CD4-positive, alpha-beta T cell treated with Interleukin-2 at 100 ng/mL for 4 hours (primary cell): ENCODE data around the gene HOXA3.

Experiments
- DNase-seq: peaks from one replicate; pipeline ENCODE4 v3.0.0-alpha.2; 2020; ENCODE audit warnings: low spot score

HOXA3 gene

DNA sequence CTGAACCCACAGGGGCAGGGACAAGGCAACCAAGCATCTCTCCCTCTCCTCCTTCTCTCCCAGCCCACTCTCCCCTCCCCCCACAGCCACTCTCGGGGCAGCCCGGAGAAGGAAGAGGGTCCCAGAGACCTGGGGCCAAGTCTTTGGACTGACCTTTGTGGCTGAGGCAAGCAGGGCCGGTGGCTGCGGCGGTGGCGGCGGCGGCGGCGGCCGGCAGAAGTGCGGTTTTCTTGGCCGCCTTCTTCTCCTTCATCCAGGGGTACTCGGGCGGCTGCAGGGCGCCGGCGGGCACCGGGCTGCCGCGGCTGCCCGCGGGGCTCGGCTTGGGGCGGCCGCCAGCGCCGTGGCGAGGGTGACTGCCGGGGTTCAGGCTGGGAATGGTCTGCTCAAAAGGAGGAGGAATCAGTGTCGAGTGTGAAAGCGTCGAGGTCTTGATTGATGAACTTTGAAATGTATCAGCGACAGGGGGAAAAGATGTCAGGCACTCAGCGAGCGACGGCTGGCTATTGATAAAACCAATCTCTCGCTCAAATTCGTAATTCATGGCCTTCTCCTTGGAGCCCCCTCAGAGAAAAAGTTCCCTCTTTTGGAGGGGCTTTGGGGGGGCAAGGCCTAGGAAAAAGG, 50.3 kb downstream of the HOXA3 start:
- no peak for DNase-seq

DNA sequence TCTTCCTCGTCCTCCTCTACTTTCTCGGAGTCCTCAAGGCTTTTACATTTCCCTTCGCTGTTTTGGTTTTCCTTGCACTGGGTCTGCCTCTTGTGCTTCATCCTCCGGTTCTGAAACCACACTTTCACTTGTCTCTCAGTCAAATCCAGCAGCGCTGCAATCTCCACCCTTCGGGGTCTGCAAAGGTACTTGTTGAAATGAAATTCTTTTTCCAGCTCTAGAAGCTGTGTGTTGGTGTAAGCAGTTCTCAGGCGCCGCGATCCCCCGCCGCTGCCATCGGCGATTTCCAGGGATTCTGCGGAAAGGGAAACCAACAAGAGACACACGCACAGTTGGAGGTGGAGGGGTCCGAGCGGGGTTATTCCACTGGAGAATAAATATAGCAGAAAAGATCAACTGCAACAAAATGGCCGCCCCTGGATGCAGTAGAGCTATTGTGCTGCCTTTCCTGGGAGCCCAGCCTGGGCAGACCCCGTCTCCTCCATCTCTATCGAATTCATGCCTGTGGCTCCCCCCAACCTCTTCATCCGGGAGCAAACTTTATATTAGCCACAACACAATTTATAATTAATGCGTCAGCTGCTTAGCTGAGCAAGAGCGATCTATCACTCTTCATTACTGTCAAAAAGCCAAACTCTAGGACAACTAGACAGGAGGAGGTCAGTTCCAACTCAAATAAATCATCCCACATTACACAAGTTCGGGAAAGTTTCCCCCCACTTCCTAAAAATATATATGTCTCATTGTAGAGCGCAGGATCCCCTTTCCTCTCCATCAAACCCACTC, 51.0 kb downstream of the HOXA3 start:
- DNase-seq = no peak

DNA sequence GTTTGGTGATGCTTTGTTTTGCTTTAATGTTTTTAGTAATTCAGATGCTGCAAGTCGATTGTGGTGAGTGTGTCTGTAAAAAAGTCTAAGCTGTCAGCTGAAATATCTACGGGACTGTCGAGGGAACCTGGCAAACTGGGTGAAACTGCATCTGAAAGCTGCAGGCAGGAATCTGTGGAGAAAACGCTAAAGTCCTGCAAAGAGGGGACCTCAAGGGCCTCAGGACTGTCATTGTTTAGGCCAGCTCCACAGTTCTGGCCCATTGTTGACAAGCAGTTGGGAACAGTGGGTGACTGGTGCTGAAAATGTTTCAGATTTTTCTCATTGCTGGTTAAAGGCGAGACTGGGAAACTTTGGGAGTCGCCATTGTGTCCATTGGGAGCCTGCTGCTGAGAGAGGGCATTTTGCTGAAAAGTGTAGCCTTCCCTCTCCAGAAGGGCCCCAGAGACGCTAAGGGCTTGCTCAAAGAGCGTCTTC, 51.7 kb downstream of the HOXA3 start:
- DNase-seq = no peak

- DNase-seq = no peak
These were observed 52.7 kb downstream of the HOXA3 start for GRCh38 chr7:27099453-27100370.

DNA sequence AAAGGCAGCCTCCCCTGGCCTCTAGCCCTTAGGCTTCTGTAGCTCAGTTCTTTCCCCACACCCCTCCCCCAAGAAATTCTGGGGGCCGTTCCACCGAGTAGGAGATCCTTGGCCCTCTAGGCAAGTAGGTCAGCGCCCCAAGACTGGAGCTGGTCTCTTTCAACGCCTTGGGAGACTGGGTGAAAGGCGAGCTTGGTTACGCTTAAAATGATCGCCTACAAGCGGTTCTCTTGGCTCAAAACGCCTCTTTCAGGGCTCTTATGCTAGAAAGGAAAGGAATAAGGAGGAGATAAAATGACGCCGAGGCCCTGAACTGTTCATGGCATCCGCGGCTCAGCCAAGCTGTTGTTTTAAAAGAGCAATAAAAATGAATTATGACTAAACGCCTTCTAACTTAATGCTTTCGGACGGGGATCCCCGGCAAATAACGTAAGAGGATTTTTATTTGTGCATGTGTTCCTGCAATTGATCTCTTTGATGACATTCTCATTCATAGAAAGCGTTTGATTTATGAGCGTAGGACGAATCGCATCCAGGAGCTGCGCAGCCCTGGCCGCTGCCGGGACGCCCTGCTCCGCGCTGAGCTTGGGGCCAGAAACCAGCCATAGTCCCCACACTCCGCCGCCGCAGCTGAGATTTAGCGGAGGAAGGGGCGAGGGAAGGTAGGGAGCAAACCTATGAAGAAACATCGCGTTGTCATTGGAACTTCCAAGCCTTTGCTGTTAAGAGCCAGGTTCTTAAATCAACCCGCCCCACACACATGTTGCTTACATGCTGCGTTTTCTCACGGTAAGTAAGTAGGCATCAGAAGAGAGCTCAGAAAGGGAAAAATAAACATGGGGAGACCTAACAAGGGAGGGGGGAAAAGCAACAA, 53.6 kb downstream of the HOXA3 start:
- no peak for DNase-seq

DNA sequence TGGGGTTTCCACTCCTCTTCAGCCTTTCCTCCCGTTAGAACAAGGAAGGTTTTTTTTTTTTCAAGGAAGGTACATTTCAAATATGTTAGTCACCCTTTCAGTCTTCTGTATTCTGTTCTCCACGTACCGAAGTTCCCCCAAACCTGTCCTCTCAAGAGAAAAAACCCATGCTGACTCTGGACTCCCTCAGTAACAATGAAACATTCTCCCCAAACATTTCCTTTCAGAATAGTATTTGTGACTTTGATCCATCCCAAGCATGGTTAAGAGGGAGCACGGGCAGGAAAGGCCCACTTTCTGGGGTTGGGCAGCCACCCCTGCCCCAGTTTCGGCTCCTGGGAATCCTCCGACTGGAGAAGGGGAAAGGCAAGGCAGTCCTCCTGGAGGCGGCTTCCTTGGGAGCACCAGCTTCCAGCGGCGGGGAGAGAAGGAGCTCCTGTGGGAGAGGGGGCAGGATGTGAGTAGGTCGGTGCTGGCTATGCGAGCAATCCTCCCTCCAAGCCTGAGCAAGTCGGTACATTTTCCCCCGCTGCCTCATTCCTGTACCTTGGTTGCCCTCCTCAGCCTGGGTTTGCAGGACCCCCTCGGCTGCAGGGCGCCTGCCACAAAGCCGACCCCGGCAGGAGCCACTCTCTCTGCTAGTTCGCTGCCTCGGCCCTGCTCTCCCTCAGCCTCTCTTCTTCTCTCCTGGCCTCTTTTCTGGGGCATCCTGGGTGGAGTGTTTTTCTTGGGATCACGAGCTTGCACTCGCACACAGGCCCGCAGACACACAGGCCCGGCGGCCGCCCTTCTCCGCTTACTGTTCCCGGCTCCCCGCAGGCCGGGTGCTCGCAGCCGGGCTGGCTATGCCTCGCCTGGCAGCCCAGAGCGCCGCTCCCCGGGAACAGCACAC, 54.5 kb downstream of the HOXA3 start:
- no peak for DNase-seq

DNA sequence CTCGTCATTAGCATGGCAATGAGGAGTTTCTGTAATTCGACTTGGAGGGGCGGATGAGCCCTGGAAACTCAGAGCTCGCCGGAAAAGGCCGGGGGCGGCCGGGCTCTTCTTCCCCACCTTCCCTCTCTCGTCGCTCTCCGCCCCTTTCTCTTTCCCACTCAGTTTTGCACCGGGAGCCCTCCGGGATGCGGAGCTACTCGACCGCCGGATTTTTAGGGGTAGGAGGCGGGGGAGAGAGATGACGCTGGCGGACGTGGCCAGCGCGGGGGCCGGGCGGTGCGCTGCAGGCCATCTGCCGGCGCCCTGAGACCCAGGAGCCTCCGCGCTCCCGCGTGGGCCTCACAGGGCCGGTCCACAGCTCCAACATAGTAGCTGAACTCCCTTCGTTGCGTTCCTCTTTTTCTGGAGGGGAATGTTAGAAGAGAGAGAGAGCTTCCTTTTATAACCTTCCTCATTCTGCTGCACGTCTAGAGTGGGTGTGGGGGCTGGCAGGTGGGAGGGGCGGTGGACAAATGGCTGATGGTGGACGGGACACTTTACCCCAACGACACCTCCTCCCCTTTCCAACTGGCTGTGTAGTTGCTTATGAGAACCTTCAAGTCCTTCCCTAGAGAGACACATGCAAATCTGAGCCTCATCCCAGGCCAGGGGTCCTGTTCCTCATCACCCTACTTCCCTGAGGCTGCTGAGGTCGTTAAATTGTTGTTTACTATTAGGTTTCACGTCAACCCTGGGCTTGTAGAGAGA, 55.4 kb downstream of the HOXA3 start:
- DNase-seq = no peak

- peak; percentile 82 for DNase-seq
These were observed 56.3 kb downstream of the HOXA3 start, which contains the start of gene HOXA1 for GRCh38 chr7:27095897-27096767. TSS of gene HOXA1 (minus strand) at chr7:27096000. CDS start at chr7:27095912, 88 bp downstream.

DNA sequence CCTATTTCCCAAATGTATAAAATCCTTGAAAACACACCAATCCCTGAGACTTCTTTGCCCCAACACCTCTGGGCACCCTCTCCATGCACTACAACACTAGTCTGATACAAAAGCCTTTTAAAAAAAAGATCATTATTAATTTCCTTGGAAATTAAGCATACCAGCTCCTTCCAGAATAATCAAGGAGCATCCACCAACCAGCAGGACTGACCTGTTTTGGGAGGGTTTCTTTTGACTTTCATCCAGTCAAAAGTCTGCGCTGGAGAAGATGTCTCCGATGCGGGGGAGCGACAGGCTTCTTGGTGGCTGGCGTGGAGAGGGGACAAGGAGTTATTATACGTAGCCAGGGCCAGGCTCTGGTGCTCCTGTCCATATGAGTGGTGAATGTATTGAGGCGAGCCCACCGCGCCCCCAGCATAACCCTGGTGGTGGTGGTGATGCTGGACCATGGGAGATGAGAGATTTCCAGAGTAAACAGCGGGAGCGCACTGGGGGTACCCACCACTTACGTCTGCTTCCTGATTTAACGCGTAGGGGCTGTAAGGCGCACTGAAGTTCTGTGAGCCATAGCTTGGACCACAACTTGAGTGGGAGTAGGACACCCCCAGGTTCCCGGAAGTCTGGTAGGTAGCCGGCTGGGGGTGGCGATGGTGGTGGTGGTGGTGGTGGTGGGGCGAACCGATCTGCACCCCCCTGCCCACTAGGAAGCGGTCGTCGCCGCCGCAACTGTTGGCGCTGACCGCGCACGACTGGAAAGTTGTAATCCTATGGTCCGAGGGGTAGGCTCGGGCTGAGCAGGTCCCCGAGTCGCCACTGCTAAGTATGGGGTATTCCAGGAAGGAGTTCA, 57.1 kb downstream of the HOXA3 start:
- DNase-seq = no peak

GRCh38 chr7:27094304-27095049, 57.9 kb downstream of the HOXA3 start:
- no peak for DNase-seq

GRCh38 chr7:27093184-27093895, 59.0 kb downstream of the HOXA3 start:
- DNase-seq = no peak

DNA sequence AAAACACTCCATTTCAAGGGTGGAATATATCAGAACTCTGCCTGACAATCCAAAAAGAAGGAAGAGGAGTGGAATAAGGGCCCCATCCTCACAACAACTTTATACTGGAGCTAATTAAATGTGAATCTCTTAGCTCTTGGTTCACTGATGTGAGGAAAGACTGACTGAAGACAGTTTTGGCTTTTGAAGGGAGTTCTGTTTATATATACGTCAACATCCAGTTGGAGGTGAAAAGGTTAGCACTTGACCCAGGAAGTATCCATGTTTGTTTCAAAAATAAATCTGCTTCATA, 59.6 kb downstream of the HOXA3 start:
- DNase-seq = no peak

- no peak for DNase-seq
These were observed 60.2 kb downstream of the HOXA3 start for GRCh38 chr7:27091941-27092818.

DNA sequence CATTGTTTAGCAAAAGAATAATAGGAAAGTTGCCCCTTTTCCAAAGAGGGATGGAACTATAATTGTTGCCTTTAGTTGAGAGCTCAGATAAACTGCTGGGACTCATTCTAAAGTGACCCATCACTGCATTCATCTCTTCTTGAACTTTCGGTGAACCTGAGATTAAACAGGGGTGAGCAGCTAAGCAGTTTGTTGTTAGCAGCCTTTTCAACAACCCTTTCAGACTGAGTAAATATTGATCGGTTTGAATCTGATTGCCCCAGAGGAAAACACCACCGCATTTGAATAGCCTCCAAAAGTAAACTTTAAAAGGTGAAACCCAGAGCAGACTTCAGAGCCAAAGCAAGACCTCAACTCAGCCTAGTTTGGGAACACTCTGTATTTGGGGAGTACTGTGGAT, 61.3 kb downstream of the HOXA3 start:
- DNase-seq = no peak
